Hepatocyte (in vitro differentiated cells): Measurements from ENCODE around the gene MAP3K10. TPM values are rescaled to one million over a fixed set of nuclear protein-coding genes. Genes with fewer than 3 reads are reported as not detected.

Experiments
- DNase-seq: peaks from one replicate; pipeline ENCODE4 v3.0.0-alpha.2; 2016; ENCODE audit warnings: low spot score
- H2AFZ ChIP-seq: fragments of 200-600 bp; sonication (generic); 2 replicates; pipeline ENCODE4 v1.6.0; 2016; ENCODE audit warnings: antibody characterized with exemption, mild to moderate bottlenecking
- H3K27ac ChIP-seq: fragments of 200-600 bp; sonication (generic); 2 replicates; pipeline ENCODE4 v1.5.1; 2016; ENCODE audit warnings: mild to moderate bottlenecking
- H3K27me3 ChIP-seq: fragments of 200-600 bp; sonication (generic); 2 replicates; pipeline ENCODE4 v1.6.1; 2016
- H3K36me3 ChIP-seq: fragments of 200-600 bp; sonication (generic); replicated peaks from 2 replicates; pipeline ENCODE4 v1.5.1; 2016; ENCODE audit warnings: low read depth; ENCODE audit not compliant: insufficient read depth
- H3K4me1 ChIP-seq: fragments of 200-600 bp; sonication (generic); 2 replicates; pipeline ENCODE4 v1.5.1; 2016; ENCODE audit warnings: mild to moderate bottlenecking, moderate library complexity; ENCODE audit not compliant: insufficient read depth
- H3K4me2 ChIP-seq: fragments of 200-600 bp; sonication (generic); 2 replicates; pipeline ENCODE4 v1.6.0; 2016
- H3K4me3 ChIP-seq: fragments of 200-600 bp; sonication (generic); 2 replicates; pipeline ENCODE4 v1.5.1; 2016; ENCODE audit warnings: mild to moderate bottlenecking
- H3K79me2 ChIP-seq: fragments of 200-600 bp; sonication (generic); 2 replicates; pipeline ENCODE4 v1.6.0; 2017; ENCODE audit warnings: mild to moderate bottlenecking
- H3K9me2 ChIP-seq: fragments of 200-600 bp; sonication (generic); replicated peaks from 2 replicates; pipeline ENCODE4 v1.6.0; 2017; ENCODE audit warnings: mild to moderate bottlenecking; ENCODE audit not compliant: insufficient read depth
- H3K9me3 ChIP-seq: fragments of 200-600 bp; sonication (generic); 2 replicates; pipeline ENCODE4 v1.5.1; 2016; ENCODE audit warnings: low read depth, mild to moderate bottlenecking
- H4K20me1 ChIP-seq: fragments of 200-600 bp; sonication (generic); 2 replicates; pipeline ENCODE4 v1.6.0; 2016; ENCODE audit warnings: mild to moderate bottlenecking; ENCODE audit not compliant: insufficient read depth, poor library complexity, severe bottlenecking
- CTCF ChIP-seq: fragments of 200-600 bp; sonication (generic); IDR thresholded peaks from 2 replicates; pipeline ENCODE4 v1.5.1; 2016; ENCODE audit warnings: antibody characterized with exemption, mild to moderate bottlenecking; ENCODE audit not compliant: poor library complexity
- EZH2 ChIP-seq: fragments of 200-600 bp; sonication (generic); IDR thresholded peaks from 2 replicates; pipeline ENCODE4 v1.6.1; 2016; ENCODE audit warnings: antibody characterized with exemption, mild to moderate bottlenecking, borderline replicate concordance
- EZH2phosphoT487 ChIP-seq: fragments of 200-600 bp; sonication (generic); IDR thresholded peaks from one replicate; pipeline ENCODE4 v1.6.1; 2018; ENCODE audit warnings: antibody characterized with exemption, mild to moderate bottlenecking, low read depth, moderate library complexity; ENCODE audit not compliant: unreplicated experiment, severe bottlenecking
- WGBS: methylation state at CpG from one replicate; pipeline ENCODE4 v1.1.6; 2016; ENCODE audit warnings: low lambda C conversion rate; ENCODE audit errors: missing lambda C conversion rate; 5-methylcytosine and 5-hydroxymethylcytosine counted together
- polyA plus RNA-seq: library from polyadenylated mRNA; unstranded; fragments of >200 nt; fragmentation: Nextera tagmentation; extraction: Ambion mirVana; gene quantifications from 2 replicates; pipeline ENCODE4 v1.2.1, GENCODE V29; 2016
- total RNA-seq: library from RNA; depleted of rRNA; stranded (reverse); fragments of >200 nt; gene quantifications from 2 replicates; pipeline ENCODE4 v1.2.3, GENCODE V29; 2014

MAP3K10 gene
- total and polyA plus RNA-seq, 2 experiments from 2014 or later: 6.1 to 9.1 TPM

DNA sequence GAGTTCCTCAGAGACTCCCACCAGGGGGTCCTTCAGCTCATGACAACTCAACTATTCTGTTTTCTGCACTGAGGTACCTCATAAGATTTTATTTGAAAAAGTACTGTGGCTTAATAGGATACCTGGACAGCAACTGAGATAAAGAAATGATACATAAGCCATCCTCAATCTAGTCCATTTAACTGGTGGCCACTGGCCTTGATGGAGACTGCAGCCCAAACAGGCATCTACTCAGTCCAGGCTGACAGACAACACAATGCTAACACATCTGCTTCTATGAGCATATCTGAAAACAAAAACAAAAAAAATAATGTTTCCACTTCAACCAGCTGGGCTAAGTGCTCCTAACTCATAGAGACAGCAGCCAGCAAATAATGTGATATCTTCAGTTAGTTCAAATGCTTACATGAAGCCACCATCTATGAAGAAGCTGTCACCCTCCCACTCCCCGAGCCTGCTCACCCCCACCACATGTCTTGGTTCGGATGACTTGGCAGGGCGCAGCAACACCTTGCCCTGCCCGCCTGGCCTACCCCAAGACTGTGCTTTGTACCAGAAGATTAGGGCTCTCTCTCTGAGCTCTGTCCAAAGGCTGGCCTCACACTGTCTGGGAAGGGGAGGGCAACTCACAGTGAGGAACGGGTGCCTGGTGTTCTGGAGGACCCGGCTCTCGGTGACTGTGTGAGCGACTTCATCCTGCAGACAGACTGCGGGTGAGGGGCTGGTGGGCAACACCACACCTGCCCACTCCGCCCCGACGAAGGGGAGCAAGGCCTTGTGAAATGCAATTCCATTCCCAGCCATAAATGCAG lies 48.4 kb downstream of the MAP3K10 start:
- no peaks in the 10 kb centered on the region for H3K9me2 ChIP-seq
- H3K4me2 ChIP-seq: no peak overlapping the region
- no peaks in the 10 kb centered on the region for H3K9me3 ChIP-seq
- H3K27me3 ChIP-seq: no peaks in the 10 kb centered on the region
- 93% methylated on average over 12 of the region's 12 CpGs for WGBS
- no peaks in the 10 kb centered on the region for H3K4me1 ChIP-seq
- H2AFZ ChIP-seq: no peak overlapping the region
- H3K36me3 ChIP-seq: no peaks in the 10 kb centered on the region
- H4K20me1 ChIP-seq: no peaks in the 10 kb centered on the region
- H3K27ac ChIP-seq: no peak overlapping the region
- no peak for TF ChIP-seq CTCF
- no peak for TF ChIP-seq EZH2
- TF ChIP-seq EZH2phosphoT487: no peak
- H3K4me3 ChIP-seq: no peak overlapping the region
- peaks cover 5% of the 10 kb centered on the region for H3K79me2 ChIP-seq
- no peak for DNase-seq

DNA sequence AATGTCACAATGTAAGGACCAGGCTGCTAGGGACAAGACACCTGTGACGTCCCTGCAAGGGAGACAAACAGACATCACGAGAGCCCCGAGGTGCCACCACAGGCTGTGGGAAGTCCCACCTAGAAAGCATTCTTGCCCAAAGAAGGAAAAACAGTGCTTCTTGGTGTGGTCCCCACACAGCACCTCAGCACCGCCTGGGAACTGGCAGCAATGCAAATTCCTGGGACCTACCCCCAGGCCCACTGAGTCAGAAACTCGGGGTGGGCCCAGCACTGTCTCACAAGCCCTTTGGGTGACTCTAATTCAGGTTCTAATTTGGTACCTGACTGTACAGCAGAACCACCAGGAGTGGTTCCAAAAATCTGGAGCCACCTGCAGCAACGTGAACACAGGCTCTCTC lies 49.1 kb downstream of the MAP3K10 start:
- Histone ChIP-seq H3K9me2 (no peaks in the 10 kb centered on the region), H3K9me3 (no peaks in the 10 kb centered on the region), H2AFZ (no peak overlapping the region), H3K4me2 (no peak overlapping the region), H3K27ac (no peak overlapping the region), H3K36me3 (no peaks in the 10 kb centered on the region), H4K20me1 (no peaks in the 10 kb centered on the region), H3K79me2 (peaks cover 5% of the 10 kb centered on the region), H3K4me3 (no peak overlapping the region), H3K4me1 (no peaks in the 10 kb centered on the region), H3K27me3 (no peaks in the 10 kb centered on the region)
- TF ChIP-seq EZH2 (no peak), EZH2phosphoT487 (no peak), CTCF (no peak)
- DNase-seq: no peak
- WGBS: 97% methylated on average over 6 of the region's 6 CpGs

GRCh38 chr19:40241125-40241808 lies 50.0 kb downstream of the MAP3K10 start:
- Histone ChIP-seq H3K9me3 (no peaks in the 10 kb centered on the region), H3K4me2 (no peak overlapping the region), H3K36me3 (no peaks in the 10 kb centered on the region), H3K27ac (no peak overlapping the region), H3K4me3 (no peak overlapping the region), H3K4me1 (no peaks in the 10 kb centered on the region), H4K20me1 (no peaks in the 10 kb centered on the region), H2AFZ (no peak overlapping the region), H3K79me2 (peaks cover 7% of the 10 kb centered on the region), H3K9me2 (no peaks in the 10 kb centered on the region), H3K27me3 (no peaks in the 10 kb centered on the region)
- TF ChIP-seq EZH2: no peak
- no peak for TF ChIP-seq CTCF
- no peak for TF ChIP-seq EZH2phosphoT487
- DNase-seq: no peak
- WGBS: 97% methylated on average over 12 of the region's 12 CpGs
